ENCODE measurements around the gene LRRC8B.
"Not testable (repeated sequence)": the region's sequence is repeated elsewhere in the genome, so short reads cannot be mapped to it uniquely, and the experiment has no call there.

LRRC8B gene

DNA sequence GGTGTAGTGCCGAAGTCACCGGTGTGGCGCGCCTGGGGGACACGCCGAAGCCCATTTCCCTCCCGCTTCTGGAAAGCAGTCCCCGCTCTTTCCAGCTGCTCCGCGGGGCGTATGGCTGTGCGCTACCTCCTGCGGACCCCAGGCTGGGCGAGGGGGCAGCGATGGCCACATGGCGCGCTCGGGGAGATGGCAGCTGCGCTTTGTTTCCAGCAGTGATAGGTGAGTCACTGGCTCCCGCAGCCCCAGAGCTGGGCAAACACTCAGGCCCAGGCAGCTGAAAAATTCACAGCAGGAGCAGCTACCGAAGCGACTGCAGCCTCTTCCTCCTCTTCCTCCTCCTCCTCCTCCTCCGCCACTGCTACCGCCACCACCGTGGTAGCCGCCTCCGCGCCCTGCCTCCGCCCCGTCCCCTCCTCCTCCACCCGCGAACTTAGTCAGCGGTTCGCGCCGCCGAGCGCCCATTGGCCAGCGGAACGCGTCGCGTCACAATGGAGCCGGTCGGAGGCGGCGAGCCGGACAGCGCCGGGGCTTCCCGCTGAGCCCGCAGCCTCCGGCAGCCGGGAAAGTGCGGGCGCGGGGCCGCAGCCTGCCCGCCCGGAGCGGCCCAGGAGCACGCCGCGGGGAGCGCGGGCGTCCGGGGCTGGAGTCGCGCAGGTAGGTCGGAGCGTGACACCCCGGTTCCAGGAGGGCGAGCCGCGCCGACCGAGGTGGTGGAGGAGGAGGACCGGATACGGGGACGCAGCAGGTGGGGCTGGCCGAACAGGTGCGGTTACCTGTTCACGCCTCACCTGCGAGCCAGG lies at the start of gene LRRC8B:
LRRC8B (plus strand) TSS at position 461 of the 800 bp plus-strand sequence. CDS start 57,822 bp downstream, outside the sequence.
- peak; percentile 75 to 81 for DNase-seq

DNA sequence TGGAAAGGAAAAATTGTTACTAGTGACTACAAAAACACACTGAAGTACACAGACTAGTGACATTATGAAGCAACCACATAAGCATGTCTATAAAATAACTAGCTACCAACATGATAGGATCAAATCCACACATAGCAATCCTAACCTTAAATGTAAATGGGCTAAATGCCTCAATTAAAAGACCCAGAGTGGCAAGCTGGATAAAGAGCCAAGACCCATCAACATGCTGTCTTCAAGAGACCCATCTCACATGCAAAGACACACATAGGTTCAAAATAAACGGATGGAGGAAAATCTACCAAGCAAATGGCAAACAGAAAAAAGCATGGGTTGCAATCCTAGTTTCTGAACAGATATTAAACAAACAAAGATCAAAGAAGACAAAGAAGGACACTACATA lies 49.4 kb upstream of the LRRC8B start:
- DNase-seq, result no peak

DNA sequence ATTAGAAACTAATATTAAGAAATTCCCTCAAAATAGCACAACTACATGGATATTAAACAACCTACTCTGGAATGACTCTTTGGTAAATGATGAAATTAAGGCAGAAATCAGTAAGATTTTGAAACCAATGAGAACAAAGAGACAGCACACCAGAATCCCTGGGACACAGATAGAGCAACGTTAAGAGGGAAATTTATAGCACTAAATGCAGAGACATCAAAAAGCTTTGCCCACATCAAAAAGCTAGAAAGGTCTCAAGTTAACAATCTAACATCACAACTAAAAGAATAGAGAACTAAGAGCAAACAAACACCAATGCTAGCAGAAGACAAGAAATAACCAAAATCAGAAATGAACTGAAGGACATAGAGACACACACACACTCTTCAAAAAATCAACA lies 48.6 kb upstream of the LRRC8B start:
- no peak for DNase-seq

DNA sequence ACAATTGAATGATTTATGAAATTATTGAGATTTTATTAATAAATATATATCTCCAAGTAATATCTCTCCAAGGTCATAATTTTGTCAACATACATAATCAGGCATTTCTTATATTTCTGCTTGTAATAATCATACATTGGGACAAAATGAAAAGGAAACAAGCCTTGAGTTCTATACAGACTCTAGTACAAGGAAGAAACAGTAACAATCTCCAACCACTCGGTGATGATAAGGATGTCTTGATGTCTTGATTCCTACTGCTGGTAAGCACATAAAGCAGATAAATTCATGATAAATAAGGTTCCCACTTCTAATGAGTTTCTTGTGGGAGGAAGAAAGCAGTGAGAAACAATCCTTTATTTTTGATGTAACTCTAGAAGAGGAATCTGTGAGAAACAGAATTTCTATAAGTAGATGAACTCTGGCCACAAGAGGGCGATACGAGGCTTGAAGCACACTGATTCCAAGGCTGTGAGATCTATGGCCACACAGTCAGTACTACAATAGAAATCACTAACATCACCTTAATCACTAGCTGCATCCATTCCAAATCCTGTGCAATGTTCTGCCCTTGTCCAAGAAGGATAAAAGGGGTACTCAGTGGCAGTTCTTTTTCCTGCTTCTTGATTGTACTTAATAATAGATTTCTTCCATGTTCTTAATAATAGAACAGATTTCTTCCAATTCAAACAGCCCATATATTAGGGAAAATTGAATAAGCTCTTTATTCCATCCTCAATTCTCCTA lies 41.4 kb upstream of the LRRC8B start:
- peak; percentile 81 to 84 for DNase-seq

DNA sequence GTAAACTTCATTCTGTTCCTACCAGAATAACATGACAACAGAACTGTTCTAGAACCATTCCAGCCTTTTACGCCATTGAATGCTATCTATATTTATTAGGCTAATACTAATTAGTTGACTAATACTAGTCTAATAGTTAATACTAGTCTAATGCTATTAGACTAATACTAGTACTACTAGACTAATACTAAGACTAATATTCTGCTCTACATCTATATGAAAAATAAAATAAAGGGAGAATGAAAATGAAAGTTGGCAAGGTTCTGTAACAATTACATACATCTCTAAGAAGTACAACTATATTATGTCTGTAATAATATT lies 40.9 kb upstream of the LRRC8B start:
- no peak for DNase-seq

DNA sequence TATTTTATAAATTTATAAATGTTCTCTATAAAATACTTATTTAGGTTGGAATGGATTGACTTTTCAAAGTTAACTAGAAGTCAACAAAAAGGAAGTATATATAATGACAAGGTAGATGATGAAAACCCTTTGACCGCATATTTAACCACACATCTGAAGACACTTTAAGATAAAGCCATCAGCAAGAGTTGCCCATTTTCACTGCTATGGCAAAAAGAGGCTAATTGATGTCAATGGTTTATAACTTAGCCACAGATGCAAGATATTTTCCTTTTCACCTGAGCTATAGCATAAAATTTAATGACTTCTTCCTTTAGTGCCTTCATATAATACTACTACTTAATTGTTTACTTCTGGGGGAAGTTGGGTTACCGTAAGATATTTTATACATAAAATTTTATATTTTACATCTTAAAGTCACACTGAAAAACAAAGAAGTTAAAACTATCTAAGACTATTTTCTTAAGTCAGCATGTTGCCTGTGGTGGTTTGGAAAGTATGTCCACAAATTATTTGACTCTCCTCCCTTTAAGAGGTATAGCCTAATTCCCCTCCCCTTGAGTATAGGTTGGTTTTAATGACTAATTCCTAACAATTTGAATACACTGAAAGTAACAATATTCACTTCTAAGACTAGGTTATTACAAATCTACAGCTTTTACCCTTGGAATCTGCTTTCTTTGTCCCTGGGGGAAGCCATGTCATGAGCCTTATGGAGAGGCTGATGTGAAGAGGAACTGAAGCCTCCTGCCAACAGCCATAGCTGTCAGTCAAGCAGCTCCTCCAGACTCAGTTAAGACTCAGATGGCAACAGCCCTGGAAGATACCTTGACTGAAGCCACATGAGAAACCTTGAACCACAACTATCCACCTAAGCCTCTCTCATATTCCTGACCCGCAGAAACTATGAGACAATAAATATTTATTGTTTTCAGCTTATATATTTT lies 40.3 kb upstream of the LRRC8B start:
- DNase-seq, result peak; percentile 64 to 75

DNA sequence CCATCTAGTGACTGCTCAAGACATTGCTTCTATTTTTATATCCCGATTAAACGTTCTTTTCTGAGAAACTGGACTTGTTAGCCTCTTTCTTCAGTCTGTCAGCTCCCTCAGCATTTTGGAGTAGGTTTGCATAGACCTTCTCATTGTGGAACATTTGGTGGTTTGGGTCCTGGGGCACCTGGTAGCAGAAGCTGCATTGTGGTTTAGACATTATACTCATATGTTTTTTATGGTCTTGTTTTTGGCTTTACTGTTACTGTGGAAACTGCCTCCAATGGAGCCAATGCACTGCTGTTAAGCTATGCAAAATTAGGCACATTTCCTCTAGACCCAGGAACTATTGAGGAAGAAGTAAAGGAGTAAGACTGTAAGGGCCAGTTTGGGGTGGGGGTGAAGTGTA lies 36.7 kb upstream of the LRRC8B start:
- DNase-seq, result no peak

DNA sequence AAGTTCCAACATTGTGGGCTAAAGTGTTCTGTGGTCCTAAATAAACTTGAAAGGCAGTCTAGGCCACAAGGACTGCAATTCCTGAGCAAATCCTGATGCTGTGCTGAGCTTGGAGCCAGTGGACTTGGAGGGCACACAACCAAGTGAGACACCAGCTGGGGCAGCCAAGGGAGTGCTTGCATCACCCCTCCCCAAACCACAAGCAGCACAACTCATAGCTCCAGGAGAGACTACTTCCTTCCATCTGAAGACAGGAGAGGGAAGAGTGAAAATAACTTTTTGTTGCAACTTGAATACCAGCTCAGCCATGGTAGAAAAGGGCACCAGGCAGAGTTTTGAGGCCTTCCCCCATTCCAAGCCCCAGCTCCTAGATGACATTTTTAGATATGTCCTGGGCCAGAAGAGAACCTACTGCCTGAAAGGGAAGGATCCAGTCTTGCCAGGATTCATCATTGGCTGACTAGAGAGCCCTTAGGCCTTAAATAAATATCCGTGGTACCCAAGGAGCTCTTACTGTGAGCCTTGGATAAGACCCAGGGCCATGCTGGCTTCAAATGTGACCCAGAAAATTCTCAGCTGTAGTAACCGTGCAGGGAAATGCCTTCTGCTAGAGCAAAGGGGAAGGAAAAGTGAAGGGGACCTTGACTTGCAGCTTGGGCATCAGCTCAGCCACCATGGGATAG lies 35.4 kb upstream of the LRRC8B start:
- DNase-seq, result peak; percentile 83 to 89

DNA sequence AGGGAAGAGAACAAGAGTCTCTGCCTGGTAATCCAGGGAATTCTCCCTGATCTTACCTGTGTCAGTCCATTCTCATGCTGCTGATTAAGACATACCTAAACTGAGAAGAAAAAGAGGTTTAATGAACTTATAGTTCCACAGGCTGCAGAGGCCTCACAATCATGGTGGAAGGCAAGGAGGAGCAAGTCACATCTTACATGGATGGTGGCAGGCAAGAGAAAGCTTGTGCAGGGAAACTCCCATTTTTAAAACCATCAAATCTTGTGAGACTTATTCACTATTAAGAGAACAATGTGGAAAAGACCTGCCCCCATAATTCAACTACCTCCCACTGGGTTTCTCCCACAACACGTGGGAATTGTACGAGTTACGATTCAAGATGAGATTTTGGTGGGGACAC lies 34.2 kb upstream of the LRRC8B start:
- DNase-seq, result no peak

DNA sequence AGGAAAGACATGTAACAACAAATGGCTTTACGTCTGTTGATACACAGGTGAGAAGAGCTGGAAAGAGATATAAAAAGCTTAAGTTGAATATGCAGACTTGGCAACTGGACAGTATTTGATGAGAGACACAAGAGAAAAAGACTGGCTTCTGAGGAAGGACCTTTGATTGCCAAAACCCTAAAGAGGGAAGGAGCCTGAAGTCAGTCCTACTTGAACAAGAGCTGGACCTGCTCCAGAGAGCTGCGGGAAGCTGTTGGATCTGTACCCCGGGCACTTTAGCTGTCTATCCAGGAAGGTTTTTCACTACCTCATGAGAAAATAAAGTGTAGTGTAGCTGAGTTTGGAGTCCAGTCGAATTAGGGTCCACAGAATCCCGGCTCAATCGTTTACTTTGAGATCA lies 25.3 kb upstream of the LRRC8B start:
- no peak for DNase-seq

DNA sequence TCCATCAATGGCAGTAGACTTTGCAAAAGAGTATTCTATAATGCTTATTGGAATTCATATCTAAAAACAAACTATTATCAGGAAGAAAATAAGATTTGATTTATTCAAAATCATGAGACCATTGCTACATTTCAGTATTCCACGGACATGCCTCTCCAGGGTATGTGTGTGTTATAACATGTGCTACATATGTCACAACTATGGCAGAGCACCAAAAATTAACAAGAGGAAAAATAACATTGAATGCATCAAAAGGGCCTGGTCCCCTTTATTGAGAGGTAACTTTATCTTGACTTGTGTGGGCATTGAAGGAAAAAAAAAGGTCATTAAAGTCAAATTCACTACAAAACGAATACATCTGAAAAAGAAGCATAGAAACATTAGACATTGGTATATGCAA lies 22.6 kb upstream of the LRRC8B start:
- no peak for DNase-seq

DNA sequence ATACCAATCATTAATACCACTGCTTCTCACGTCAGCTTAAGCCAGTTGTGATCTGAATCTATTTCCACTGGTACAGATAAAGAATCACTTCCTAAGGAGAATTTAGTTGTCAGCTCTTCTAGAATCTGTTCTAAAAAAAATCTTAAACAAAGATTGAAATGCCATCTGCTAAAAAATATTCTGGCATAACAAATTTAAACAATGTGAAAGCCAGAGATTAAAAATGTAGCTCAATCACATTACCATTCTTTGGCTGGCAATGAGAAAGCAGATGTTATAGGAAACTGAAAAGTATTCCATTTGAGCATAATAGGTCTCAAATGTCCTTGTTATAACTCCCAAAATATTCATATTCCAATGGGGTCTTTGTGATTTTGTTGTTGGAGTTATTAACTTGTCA lies 21.7 kb upstream of the LRRC8B start:
- DNase-seq, result no peak

DNA sequence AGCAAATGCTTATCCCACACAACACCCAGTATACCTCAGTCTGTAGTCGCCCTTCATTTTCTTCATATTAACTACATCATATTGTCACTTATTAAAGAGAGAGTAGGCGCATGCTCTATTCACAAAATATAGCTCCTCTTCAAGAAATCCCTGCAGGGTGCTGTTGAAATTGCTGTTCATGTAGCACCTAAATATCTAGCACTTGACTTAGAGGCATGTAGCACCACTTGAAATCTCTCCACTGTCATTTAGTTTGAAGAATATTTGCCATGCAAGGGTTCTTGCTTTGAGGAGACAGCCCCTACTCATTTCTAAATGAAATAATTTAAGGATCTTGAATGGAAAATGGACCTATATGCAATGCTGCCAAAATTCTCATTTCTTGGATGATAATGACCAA lies 20.9 kb upstream of the LRRC8B start:
- no peak for DNase-seq

DNA sequence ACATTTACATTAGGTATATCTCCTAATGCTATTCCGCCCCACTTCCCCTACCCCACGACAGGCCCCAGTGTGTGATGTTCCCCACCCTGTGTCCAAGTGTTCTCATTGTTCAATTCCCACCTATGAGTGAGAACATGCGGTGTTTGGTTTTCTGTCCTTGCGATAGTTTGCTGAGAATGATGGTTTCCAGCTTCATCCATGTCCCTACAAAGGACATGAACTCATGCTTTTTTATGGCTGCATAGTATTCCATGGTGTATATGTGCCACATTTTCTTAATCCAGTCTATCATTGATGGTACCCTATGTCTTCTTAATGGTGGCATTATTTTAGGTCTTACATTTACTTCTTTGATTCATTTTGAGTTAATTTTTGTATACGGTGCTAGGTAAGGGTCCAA lies 14.6 kb upstream of the LRRC8B start:
- not testable (repeated sequence) for DNase-seq

DNA sequence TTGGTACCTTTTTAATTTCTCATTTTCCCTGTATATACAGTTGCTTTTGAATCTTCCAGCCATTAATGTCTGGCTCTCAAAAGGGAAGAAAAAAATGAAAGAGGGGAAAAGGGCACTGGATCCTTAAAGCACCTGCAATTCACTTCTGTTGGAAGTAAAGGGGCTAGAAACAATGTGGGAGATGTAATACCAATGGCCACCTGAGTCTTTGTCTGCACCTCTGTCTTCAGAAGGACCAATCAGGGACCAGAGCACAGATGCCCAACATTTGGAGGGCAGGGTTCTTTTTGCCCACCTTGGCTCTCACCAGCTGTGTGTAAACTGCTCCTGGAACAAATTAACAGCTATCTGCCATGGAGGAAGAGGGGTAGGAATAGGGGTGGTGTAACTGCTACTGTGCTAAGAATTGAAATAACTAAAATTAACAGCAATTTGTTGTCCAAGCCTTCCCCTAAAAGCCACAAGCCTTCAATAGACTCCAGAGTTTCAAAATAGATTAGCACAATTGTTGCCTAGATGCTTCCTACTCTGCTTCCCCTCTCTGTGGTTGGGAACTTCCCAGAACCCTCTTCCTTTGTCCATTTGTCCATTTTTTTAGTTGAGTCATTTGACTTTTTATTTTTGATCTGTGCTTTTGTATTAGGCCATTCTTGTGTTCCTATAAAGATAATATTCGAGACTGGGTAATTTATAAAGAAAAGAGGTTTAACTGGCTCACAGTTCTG lies 11.5 kb upstream of the LRRC8B start:
- DNase-seq, result peak; percentile 10 to 24

DNA sequence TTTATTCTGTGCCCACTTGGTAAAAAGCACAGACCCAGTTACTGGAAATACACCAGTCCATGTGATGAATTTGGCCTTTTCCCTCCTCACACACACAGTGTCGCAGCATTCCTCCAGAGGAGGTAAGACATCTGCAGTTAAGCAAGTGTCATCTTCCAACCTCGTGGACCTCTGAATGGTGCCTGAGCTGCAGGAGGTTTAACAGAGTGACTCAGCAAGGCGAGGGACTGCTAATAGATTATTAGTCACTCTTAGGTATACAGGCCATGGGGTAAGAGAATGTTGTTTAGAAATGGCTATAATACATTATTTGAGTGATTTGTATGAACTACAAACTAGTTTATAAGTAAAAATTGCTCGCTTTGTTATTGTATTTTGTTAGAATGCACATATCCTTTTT lies 8.6 kb upstream of the LRRC8B start:
- no peak for DNase-seq

DNA sequence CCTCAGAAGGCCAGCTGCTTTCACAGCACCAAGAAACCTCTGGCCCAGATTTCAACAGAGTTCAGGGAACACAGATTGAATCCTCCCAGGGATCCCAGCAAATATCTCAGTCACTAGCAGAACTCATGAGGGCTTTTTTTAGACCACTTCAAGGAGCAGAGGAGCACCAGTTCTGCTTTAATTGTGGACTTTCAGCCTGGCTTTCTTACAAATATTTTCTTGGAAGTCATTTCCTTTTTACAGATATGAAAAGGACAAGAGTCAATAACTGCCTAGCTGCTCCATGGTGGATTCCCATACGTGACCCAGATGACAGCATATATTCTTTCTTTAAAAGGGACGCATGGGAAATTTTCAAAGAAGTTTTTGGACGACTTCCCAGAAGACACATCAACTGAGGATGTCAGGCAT lies 6.4 kb upstream of the LRRC8B start:
- DNase-seq, result no peak

DNA sequence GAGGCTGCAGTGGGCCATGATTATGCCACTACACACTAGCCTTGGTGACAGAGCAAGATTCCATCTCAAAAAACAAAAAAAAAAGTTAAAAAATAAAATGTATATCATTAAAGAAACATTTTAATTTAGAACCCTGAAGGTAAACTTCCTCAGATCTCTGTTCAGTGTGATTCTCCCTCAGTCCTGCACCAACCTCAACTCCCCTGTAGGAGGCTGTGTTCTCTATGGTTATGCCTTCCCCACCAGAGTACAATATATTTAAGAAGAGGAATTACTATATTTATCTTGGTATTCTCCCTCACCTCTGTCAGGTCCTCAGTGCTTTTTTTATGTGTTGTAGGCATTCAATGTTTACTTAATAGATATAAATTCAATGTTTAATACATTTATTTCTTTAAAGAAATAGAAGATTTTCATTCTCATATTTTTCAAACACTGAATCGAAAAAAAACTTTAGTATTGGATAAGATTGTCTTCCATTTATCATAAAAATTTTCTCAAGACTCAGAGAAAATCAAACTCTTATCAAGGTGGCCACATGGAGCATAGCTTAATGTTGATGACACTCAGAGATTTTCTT lies 4.8 kb upstream of the LRRC8B start:
- peak; percentile 71 to 75 for DNase-seq

DNA sequence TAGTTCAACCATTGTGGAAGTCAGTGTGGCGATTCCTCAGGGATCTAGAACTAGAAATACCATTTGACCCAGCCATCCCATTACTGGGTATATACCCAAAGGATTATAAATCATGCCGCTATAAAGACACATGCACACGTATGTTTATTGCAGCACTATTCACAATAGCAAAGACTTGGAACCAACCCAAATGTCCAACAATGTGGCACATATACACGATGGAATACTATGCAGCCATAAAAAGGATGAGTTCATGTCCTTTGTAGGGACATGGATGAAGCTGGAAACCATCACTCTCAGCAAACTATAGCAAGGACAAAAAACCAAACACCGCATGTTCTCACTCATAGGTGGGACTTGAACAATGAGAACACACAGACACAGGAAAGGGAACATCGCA lies 2.7 kb upstream of the LRRC8B start:
- not testable (repeated sequence) for DNase-seq

DNA sequence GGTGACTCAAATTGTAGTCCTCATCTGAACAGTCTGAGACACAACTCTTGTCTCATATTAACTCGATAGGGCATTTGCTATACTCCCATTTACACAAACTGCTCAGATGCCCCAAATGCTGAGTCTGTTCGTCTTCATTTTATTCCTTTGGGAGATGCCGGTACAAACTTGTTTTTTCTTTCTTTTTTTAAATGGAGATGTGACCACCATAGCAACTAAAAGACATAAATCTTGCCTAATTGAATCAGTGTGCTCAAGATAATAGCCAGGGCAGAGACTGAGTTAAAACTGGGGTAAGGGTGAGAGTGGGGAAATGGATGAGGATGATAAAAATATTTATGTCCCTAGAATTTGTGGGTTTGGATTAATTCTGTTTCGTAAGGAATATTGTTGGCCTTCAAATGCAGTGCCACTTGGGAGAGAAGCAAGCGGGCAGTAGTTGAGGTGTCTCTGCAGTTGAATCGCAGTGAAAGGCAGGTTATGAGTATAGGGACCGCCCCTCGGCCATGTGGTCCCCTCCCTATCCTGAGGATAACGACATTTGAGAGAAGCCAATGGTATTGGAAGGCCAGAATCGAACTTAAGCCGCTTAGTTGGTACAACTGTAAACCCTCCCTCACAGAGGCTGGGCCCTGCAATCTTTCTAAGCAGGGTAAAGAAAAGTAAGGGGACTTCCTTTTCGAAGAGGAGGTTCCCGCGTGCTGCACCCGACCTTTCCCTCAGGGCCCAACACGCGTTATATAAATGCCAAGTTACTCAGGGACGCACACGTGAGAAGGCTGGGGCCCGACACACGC lies 859 bp upstream of the LRRC8B start:
- DNase-seq, result peak; percentile 44 to 64
